ENCODE results near the gene SLC16A4. TPM values are rescaled to one million over a fixed set of nuclear protein-coding genes. Genes with fewer than 3 reads are reported as not detected.

SLC16A4 gene
- total and polyA plus RNA-seq, 2 of the 8 experiments (the other 6 are each of a cell fraction or from before 2014, with no cell fraction given): 0.30 to 0.43 TPM

DNA sequence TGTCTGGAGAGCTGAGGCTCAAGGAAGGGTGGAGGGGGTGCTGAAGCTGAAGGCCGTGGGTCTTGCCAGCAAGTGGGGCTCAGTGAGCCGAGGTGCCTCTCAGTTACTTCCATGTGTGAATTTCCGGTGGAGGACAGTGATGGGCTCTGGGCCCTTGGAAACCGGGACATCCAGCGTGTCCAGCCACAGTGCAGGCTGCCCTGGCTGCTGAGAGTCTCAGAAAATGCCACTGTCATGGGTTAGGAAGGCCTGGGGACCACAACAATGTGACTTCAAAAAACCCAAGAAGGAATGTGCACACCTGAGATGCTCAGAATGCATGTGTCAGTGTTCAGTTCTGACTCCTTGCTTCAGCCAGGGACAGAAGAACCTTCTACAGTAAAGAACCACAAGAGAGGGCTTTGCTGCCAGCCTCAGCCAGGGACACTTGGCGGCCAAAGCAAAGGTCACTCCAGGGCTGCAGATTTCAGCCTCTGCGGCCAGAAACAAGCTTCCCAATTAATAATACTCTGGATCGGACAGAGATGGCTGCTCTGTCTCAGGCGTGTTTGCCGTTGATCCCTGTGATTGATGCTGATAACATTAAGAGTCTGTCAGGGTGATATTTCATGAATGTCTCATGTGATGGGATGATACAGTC, 29.3 kb upstream of the SLC16A4 start:
- H3K18ac ChIP-seq (ENCODE audit: extremely low read depth, low read length): no peak overlapping the region
- no peak overlapping the region for H3K4me2 ChIP-seq (ENCODE audit: insufficient read depth in 1 of 2, low read depth in 2 of 2, low read length in 2 of 2)
- H3K23ac ChIP-seq (ENCODE audit: insufficient read length): no peak overlapping the region
- no peaks in the 10 kb centered on the region for H4K20me1 ChIP-seq (replicated peaks in 1 of 2; ENCODE audit: control insufficient read depth in 1 of 2, insufficient read depth in 2 of 2, low read length in 2 of 2)
- H3K27me3 ChIP-seq (replicated peaks in 1 of 4; ENCODE audit: control insufficient read depth in 3 of 4, extremely low read depth in 1 of 4, insufficient read depth in 3 of 4, low read length in 3 of 4): no peaks in the 10 kb centered on the region; a peak in 1 of 7 replicates
- no peak overlapping the region for H2BK5ac ChIP-seq (ENCODE audit: low read depth, low read length)
- no peaks in the 10 kb centered on the region for H3K36me3 ChIP-seq (ENCODE audit: control insufficient read depth in 2 of 4, insufficient read depth in 4 of 4, low read length in 3 of 4)
- POLR2A ChIA-PET (ENCODE audit: partially characterized antibody): interaction anchor here (1.2 to 2.2 kb wide), 2 partner anchors 10 to 11 kb away, joined by 3 to 7 read pairs; no protein-coding TSS in a partner anchor
- H3K4ac ChIP-seq (replicated peaks; ENCODE audit: insufficient read length, low read depth, low read length): no peak overlapping the region
- H3K9me3 ChIP-seq (ENCODE audit: insufficient read depth in 2 of 2, low read depth in 1 of 2, low read length in 1 of 2): peaks cover 0 to 3% of the 10 kb centered on the region in 2 experiments; a peak in 1 of 4 replicates
- no peaks in the 10 kb centered on the region for H3K23me2 ChIP-seq (ENCODE audit: low read depth, low read length)
- no peak overlapping the region for H2BK20ac ChIP-seq (ENCODE audit: low read length)
- H3K14ac ChIP-seq (ENCODE audit: insufficient read length): no peak overlapping the region
- no peak overlapping the region for H4K8ac ChIP-seq (ENCODE audit: extremely low read depth, insufficient read depth, low read length)
- FAIRE-seq (no peak), DNase-seq (ENCODE audit: low read depth in 1 of 2, low spot score in 2 of 2) (no peak)
- no peak overlapping the region for H2AK5ac ChIP-seq (ENCODE audit: low read depth, low read length)
- 91% methylated on average over 10 of the region's 10 CpGs; no CpG with 5 or more reads in 1 of the 2 experiments for WGBS, 2 experiments (ENCODE audit: extremely low coverage in 1 of 2, insufficient coverage in 1 of 2, insufficient read length in 1 of 2, insufficient replicate concordance in 2 of 2, low coverage in 1 of 2, low lambda C conversion rate in 2 of 2, missing lambda C conversion rate in 1 of 2)
- no peak overlapping the region for H2BK12ac ChIP-seq (ENCODE audit: low read depth, low read length)
- CTCF ChIA-PET (ENCODE audit: partially characterized antibody): interaction anchor here (0.8 to 22.7 kb wide), 7 partner anchors 9 to 366 kb away, joined by 3 to 828 read pairs (median 5); partner anchors contain the start of gene PROK1
- H2BK120ac ChIP-seq (replicated peaks; ENCODE audit: low read depth, low read length): no peak overlapping the region
- H4K5ac ChIP-seq (ENCODE audit: insufficient read length, low read depth, low read length): no peak overlapping the region
- no peak overlapping the region for H3K56ac ChIP-seq (replicated peaks; ENCODE audit: insufficient read length, low read depth, low read length)
- H3K4me1 ChIP-seq (replicated peaks in 1 of 4; ENCODE audit: control insufficient read depth in 3 of 4, insufficient read depth in 4 of 4, low read length in 3 of 4): peaks cover 0 to 4% (median 0%) of the 10 kb centered on the region in 4 experiments; a peak in 2 of 7 replicates
- no peak overlapping the region for H4K91ac ChIP-seq (replicated peaks; ENCODE audit: insufficient read length, low read length)
- no peaks in the 10 kb centered on the region for H3K79me1 ChIP-seq (ENCODE audit: low read depth, low read length)
- no peak overlapping the region for H3K27ac ChIP-seq (ENCODE audit: low read depth, low read length)
- H3K4me3 ChIP-seq (ENCODE audit: extremely low read depth in 1 of 4, insufficient read depth in 2 of 4, low read depth in 3 of 4, low read length in 4 of 4): no peak overlapping the region
- TF ChIP-seq KDM1A (IDR thresholded peaks at IDR 0.05; ENCODE audit: borderline replicate concordance, low read length) (no peak), ZNF274 (IDR thresholded peaks at IDR 0.05; ENCODE audit: borderline replicate concordance, extremely low read depth, low read length) (no peak), EZH2 (IDR thresholded peaks at IDR 0.05; ENCODE audit: low read depth, low read length, severe bottlenecking) (no peak), TBP (IDR thresholded peaks at IDR 0.05; ENCODE audit: low read depth, low read length) (no peak), PHF8 (conservative IDR thresholded peaks at IDR 0.05; ENCODE audit: low read depth, low read length) (no peak), SP1 (IDR thresholded peaks at IDR 0.05; ENCODE audit: low read depth, low read length) (no peak), CEBPB (IDR thresholded peaks at IDR 0.05; ENCODE audit: low read depth, low read length) (no peak), POU5F1 (IDR thresholded peaks at IDR 0.05; ENCODE audit: low read depth, low read length) (no peak), RBBP5 (IDR thresholded peaks at IDR 0.05; ENCODE audit: borderline replicate concordance, low read depth, low read length) (no peak), CHD2 (IDR thresholded peaks at IDR 0.05; ENCODE audit: low read length) (no peak)
- TF ChIP-seq, protein P1, sequence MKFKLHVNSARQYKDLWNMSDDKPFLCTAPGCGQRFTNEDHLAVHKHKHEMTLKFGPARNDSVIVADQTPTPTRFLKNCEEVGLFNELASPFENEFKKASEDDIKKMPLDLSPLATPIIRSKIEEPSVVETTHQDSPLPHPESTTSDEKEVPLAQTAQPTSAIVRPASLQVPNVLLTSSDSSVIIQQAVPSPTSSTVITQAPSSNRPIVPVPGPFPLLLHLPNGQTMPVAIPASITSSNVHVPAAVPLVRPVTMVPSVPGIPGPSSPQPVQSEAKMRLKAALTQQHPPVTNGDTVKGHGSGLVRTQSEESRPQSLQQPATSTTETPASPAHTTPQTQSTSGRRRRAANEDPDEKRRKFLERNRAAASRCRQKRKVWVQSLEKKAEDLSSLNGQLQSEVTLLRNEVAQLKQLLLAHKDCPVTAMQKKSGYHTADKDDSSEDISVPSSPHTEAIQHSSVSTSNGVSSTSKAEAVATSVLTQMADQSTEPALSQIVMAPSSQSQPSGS (IDR thresholded peaks at IDR 0.05; ENCODE audit: low read length): no peak
- H3K9ac ChIP-seq (replicated peaks in 1 of 4; ENCODE audit: extremely low read depth in 1 of 4, low read depth in 3 of 4, low read length in 3 of 4): no peak overlapping the region
- no peaks in the 10 kb centered on the region for H3K79me2 ChIP-seq (ENCODE audit: control insufficient read depth in 1 of 2, insufficient read depth in 2 of 2, low read length in 2 of 2)
- no peak overlapping the region for H2BK15ac ChIP-seq (ENCODE audit: low read length)
- H2AFZ ChIP-seq (ENCODE audit: low read length): no peak overlapping the region

Data from H1 (cell line).